Glutamatergic neuron (in vitro differentiated cells): ENCODE results near the gene IRS1. TPM values are rescaled to one million over a fixed set of nuclear protein-coding genes. Genes with fewer than 3 reads are reported as not detected.
A peak's percentile ranks its signal among the peaks of the same experiment; 100 is the strongest.

Experiments
- DNase-seq: peaks from one replicate; pipeline ENCODE4 v3.0.0; 2022
- H3K27ac Mint-ChIP-seq: one replicate; pipeline ENCODE4 v1.8.0; 2020; ENCODE audit warnings: mild to moderate bottlenecking, mixed read lengths, inconsistent platforms; ENCODE audit not compliant: unreplicated experiment
- H3K27me3 Mint-ChIP-seq: one replicate; pipeline ENCODE4 v1.8.0; 2020; ENCODE audit warnings: mild to moderate bottlenecking, moderate library complexity, mixed read lengths, inconsistent platforms; ENCODE audit not compliant: unreplicated experiment
- H3K36me3 Mint-ChIP-seq: one replicate; pipeline ENCODE4 v1.8.0; 2020; ENCODE audit warnings: mild to moderate bottlenecking, mixed read lengths, inconsistent platforms; ENCODE audit not compliant: unreplicated experiment
- H3K4me1 Mint-ChIP-seq: one replicate; pipeline ENCODE4 v1.8.0; 2020; ENCODE audit warnings: mild to moderate bottlenecking, low read depth, mixed read lengths, inconsistent platforms; ENCODE audit not compliant: unreplicated experiment
- H3K4me3 Mint-ChIP-seq: one replicate; pipeline ENCODE4 v1.8.0; 2020; ENCODE audit warnings: mild to moderate bottlenecking, mixed read lengths, inconsistent platforms; ENCODE audit not compliant: unreplicated experiment
- H3K9me3 Mint-ChIP-seq: one replicate; pipeline ENCODE4 v1.8.0; 2020; ENCODE audit warnings: mild to moderate bottlenecking, moderate library complexity, mixed read lengths, inconsistent platforms; ENCODE audit not compliant: unreplicated experiment
- CTCF ChIP-seq: fragments of 200-600 bp; sonication (generic); IDR thresholded peaks from one replicate; pipeline ENCODE4 v1.5.0; 2021; ENCODE audit not compliant: partially characterized antibody, unreplicated experiment
- total RNA-seq: library from RNA; stranded (reverse); fragmentation: NEBNext Ultra II Directional; extraction: Animal tissue kit (Norgen Biotek cat#: 25700); gene quantifications from one replicate; pipeline ENCODE4 v1.2.1, GENCODE V29; 2021; ENCODE audit not compliant: unreplicated experiment

The IRS1 gene
- total RNA-seq, 1 donor from 2014 or later: 8.1 TPM

DNA sequence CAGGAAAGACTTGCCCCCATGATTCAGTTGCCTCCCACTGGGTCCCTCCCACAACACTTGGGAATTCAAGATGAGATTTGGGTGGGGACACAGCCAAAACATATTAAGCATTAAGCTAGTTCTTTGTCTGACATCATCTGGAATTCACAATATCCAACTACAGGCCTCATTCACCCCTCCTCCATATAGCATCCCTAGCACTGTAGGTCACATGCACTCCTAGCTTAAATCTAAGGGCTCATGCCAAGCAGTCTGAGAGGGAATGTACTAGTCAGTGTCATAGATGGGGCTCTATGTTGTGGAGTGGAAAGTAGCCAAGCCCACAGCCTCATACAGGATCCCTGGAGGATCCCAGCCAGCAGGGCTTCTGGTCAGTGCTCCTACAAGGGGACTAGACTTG lies 92.1 kb downstream of the IRS1 start:
- H3K36me3 Mint-ChIP-seq: no peaks in the 10 kb centered on the region
- no peak for TF ChIP-seq CTCF
- no peak for DNase-seq
- no peaks in the 10 kb centered on the region for H3K27me3 Mint-ChIP-seq
- H3K4me3 Mint-ChIP-seq: no peak overlapping the region
- peaks cover 6% of the 10 kb centered on the region for H3K9me3 Mint-ChIP-seq
- peaks cover 17% of the 10 kb centered on the region for H3K4me1 Mint-ChIP-seq
- no peak overlapping the region for H3K27ac Mint-ChIP-seq

DNA sequence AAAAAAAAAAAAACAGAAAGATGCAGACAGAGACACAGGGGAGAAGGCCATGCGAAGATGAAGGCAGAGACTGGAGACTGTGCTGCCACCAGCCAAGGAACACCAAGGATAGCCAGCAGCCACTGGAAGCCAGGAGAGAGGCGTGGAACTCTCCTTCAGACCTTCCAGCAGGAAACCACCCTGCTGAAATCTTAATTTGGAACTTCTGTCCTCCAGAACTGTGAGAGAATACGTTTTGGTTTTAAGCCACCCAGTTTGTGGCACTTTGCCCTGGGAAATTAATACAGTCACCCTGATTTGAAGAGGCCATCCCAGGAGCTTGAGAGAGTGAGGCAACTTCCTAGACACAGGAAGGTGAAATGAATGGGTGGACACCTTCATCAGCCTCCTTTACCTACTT lies 93.7 kb downstream of the IRS1 start:
- H3K4me3 Mint-ChIP-seq: no peak overlapping the region
- no peak for TF ChIP-seq CTCF
- H3K4me1 Mint-ChIP-seq: peaks cover 28% of the 10 kb centered on the region
- no peak for DNase-seq
- peaks cover 6% of the 10 kb centered on the region for H3K9me3 Mint-ChIP-seq
- no peaks in the 10 kb centered on the region for H3K36me3 Mint-ChIP-seq
- H3K27me3 Mint-ChIP-seq: no peaks in the 10 kb centered on the region
- H3K27ac Mint-ChIP-seq: peak overlapping the region; percentile 62

GRCh38 chr2:226705133-226705886 lies 94.3 kb downstream of the IRS1 start:
- H3K9me3 Mint-ChIP-seq: peaks cover 7% of the 10 kb centered on the region
- DNase-seq: no peak
- H3K4me1 Mint-ChIP-seq: peaks cover 29% of the 10 kb centered on the region
- H3K27ac Mint-ChIP-seq: peak overlapping the region; percentile 62
- H3K27me3 Mint-ChIP-seq: no peaks in the 10 kb centered on the region
- no peak overlapping the region for H3K4me3 Mint-ChIP-seq
- no peak for TF ChIP-seq CTCF
- no peaks in the 10 kb centered on the region for H3K36me3 Mint-ChIP-seq

DNA sequence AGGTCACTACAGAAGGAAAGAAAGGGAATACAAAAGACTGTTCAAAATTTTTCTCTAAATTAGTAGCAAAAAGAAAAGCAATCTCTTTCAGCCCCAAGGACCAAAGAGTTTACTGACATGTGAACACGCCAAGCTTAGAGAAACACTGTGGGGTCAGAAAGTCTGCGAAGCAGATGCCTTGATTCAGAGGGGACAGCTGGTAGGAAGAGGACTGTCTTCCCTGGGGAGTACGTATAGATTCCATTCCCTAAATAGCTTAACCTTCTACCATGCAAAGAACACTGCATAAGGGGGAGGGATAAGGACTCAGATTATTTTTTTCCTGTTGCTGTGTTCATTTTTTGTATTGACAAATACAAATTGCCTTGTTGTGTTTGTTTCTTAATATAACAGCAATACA lies 96.1 kb downstream of the IRS1 start:
- peak overlapping the region; percentile 98 for H3K27ac Mint-ChIP-seq
- DNase-seq: peak; percentile 36
- TF ChIP-seq CTCF: no peak
- H3K36me3 Mint-ChIP-seq: no peaks in the 10 kb centered on the region
- H3K9me3 Mint-ChIP-seq: peaks cover 11% of the 10 kb centered on the region
- H3K4me1 Mint-ChIP-seq: peaks cover 32% of the 10 kb centered on the region
- H3K4me3 Mint-ChIP-seq: peak overlapping the region; percentile 83
- H3K27me3 Mint-ChIP-seq: peaks cover 2% of the 10 kb centered on the region

DNA sequence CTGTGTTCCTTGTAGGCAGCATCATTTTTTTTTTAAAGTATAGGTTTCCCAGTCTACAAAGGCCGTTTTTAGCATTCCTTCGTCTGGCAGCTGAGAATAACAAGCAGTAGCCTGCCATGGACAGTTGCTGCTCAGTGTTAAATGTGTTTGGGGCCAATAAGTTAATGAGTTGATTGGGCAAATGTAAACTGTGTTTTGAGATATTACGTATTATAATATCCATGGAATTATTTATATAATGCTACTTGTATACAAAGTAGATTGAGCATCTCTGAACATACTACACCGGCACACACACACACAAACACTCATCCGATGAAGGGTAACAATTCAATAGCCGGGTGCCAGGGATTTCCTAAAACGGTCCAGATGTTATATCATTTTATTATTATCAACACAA lies 97.2 kb downstream of the IRS1 start:
- no peak overlapping the region for H3K4me3 Mint-ChIP-seq
- H3K27ac Mint-ChIP-seq: peak overlapping the region; percentile 98
- DNase-seq: no peak
- peaks cover 11% of the 10 kb centered on the region for H3K9me3 Mint-ChIP-seq
- peaks cover 4% of the 10 kb centered on the region for H3K27me3 Mint-ChIP-seq
- H3K36me3 Mint-ChIP-seq: no peaks in the 10 kb centered on the region
- no peak for TF ChIP-seq CTCF
- H3K4me1 Mint-ChIP-seq: peaks cover 32% of the 10 kb centered on the region
